ENCODE measurements around the gene EIF2A.

GRCh38 chr3:150540991-150541390 lies 5.6 kb upstream of the EIF2A start:
- TF ChIP-seq CTCF (IDR thresholded peaks at IDR 0.05) (no peak), POLR2A (IDR thresholded peaks at IDR 0.05) (no peak)
